Fibroblast of pulmonary artery (primary cell): Measurements from ENCODE around the gene KRT5.

ENCODE experiments used
- DNase-seq: peaks from one replicate; pipeline ENCODE4 v3.0.0-alpha.2; 2010; ENCODE audit warnings: low read depth
- H3K4me3 ChIP-seq: replicated peaks from 2 replicates; pipeline ENCODE4 v1.5.1; 2011; ENCODE audit warnings: low read depth, mild to moderate bottlenecking, control low read depth, low read length, moderate library complexity
- CTCF ChIP-seq: IDR thresholded peaks from 2 replicates; pipeline ENCODE4 v1.5.1; 2011; ENCODE audit warnings: mild to moderate bottlenecking, control low read depth, low read length, inconsistent platforms; ENCODE audit errors: missing control alignments

KRT5 gene

GRCh38 chr12:52522346-52523011 is 2.3 kb upstream of the KRT5 start:
- TF ChIP-seq CTCF: no peak
- peak; percentile 12 for DNase-seq
- no peak overlapping the region for H3K4me3 ChIP-seq

- no peak overlapping the region for H3K4me3 ChIP-seq
- no peak for TF ChIP-seq CTCF
- no peak for DNase-seq
These were observed 1.5 kb upstream of the KRT5 start for GRCh38 chr12:52521568-52522266.

DNA sequence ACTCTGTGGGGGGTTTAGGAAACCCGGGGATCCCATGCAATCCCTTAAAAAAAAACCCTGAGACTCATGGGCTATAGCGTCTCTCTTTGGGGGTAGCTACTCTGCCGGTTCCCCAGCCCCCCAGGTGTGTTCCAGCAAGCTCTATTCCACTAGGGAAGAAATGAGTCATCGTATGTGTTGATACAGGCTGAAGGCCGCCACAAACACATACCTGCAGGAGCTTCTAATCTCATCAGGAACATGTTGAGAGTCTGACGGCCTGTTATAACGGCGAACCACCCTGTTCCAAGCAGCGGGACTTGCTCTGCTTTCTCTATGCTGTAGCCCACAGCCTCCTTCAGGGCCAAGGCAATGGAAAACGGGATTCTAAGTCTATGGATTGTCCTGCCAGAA is 977 bp upstream of the KRT5 start:
- TF ChIP-seq CTCF: no peak
- no peak overlapping the region for H3K4me3 ChIP-seq
- DNase-seq: no peak

- DNase-seq: no peak
- H3K4me3 ChIP-seq: no peak overlapping the region
- TF ChIP-seq CTCF: no peak
These were observed 849 bp downstream of the KRT5 start for GRCh38 chr12:52519387-52519703.

DNA sequence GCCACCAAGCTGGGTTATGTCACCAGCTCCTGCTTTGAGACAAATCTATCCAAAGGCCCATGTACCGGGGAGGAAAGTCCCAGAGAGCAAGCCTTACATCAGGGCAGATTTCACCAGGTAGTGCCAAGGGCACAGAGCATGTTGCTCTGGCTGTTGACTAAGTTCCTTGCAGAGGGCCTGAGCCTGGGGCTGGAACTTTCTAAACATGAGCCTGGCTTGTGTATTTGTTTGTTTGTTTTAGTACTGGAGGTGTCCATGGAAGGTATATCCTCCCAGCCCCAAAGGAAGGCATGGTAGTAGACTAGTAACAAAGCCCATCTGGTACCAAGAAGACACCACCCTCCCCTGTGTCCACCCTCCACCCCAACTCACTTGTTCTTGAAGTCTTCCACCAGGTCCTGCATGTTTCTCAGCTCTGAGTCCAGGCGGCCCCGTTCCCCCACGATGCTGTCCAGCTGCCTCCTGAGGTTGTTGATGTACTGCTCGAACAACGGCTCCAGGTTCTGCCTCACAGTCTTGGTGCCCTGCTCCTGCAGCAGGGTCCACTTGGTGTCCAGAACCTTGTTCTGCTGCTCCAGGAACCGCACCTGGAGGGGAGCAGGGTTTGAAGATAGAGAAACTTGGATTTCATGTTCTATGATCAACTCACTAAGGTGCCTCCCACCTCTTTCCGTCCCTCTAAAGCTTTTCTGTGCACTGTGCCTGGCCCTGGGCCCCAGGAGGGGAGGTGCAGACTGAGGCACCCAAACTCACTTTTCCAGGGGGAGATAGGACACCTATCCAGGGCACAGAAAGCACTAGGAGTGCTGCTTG is 1.4 kb downstream of the KRT5 start:
- DNase-seq: no peak
- no peak for TF ChIP-seq CTCF
- H3K4me3 ChIP-seq: no peak overlapping the region

DNA sequence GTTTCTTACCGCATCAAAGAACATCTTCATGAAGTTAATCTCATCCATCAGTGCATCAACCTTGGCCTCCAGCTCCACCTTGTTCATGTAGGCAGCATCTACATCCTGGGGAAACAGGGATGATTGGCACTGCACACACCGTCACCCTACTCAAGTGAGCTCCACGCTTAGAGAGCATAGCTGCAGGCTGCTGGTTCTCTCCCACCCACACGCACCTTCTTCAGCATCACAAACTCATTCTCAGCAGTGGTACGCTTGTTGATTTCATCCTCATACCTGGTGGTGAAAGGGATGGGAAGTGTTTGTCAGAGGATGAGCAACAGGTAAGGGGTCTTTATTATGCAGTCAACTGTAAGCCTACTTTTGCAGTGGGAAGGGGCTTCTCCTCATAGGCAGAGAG is 2.3 kb downstream of the KRT5 start:
- H3K4me3 ChIP-seq: no peak overlapping the region
- DNase-seq: no peak
- TF ChIP-seq CTCF: no peak
